Erythroblast (primary cell): ENCODE results near the gene WDR11.

ENCODE experiments used
- GATA1 ChIP-seq: IDR thresholded peaks from 2 replicates; pipeline ENCODE4 v1.6.1; 2011; ENCODE audit warnings: low read depth, mild to moderate bottlenecking, control low read depth, low read length, moderate library complexity
- POLR2A ChIP-seq: IDR thresholded peaks from 2 replicates; pipeline ENCODE4 v1.6.1; 2011; ENCODE audit warnings: mild to moderate bottlenecking, low read length

- TF ChIP-seq POLR2A: no peak
- TF ChIP-seq GATA1: no peak
These were observed 9.5 kb upstream of the WDR11 start for GRCh38 chr10:120841522-120842189.
